ENCODE measurements around the gene SLC22A16.

DNA sequence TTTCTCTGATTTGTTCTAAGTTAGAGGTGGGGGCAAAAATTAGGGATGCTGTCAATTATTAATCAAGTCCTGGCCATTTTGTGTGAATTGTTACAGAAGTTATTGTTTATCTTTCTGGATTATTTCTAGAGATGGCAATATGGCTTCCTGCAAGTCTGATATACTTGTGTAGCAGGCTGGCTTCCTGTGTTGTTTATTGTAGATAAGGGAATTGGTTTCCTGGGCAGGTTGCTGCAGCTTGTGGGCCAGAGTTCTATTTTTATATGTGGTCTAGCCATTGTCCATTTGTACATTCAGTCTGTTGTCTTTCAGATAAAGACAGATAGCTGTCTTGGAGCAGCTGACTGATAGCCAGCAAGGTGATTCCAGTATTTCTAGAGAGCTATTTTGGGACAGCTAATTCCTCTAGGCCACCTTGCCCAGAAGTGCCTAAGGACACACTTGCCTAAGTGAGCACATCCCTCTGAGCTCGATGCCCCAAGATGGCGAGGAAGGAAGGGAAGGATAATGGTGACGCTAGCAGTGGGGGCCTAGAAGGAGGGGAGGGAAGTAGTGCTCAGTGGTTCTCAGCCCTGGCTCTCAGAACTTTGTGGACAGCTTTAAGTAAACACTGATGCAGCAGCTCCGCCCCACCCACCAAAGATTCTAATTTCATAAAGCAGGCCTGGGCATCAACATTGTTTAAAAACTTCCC is 86.6 kb downstream of the SLC22A16 start:
- TF ChIP-seq, protein P1, sequence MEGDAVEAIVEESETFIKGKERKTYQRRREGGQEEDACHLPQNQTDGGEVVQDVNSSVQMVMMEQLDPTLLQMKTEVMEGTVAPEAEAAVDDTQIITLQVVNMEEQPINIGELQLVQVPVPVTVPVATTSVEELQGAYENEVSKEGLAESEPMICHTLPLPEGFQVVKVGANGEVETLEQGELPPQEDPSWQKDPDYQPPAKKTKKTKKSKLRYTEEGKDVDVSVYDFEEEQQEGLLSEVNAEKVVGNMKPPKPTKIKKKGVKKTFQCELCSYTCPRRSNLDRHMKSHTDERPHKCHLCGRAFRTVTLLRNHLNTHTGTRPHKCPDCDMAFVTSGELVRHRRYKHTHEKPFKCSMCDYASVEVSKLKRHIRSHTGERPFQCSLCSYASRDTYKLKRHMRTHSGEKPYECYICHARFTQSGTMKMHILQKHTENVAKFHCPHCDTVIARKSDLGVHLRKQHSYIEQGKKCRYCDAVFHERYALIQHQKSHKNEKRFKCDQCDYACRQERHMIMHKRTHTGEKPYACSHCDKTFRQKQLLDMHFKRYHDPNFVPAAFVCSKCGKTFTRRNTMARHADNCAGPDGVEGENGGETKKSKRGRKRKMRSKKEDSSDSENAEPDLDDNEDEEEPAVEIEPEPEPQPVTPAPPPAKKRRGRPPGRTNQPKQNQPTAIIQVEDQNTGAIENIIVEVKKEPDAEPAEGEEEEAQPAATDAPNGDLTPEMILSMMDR (IDR thresholded peaks at IDR 0.05) = no peak
- no peak for TF ChIP-seq POLR2A (IDR thresholded peaks at IDR 0.05)
- no peak for TF ChIP-seq POLR2AphosphoS5 (IDR thresholded peaks at IDR 0.05; ENCODE audit: insufficient read depth in 1 of 2, low read depth in 1 of 2)
